Activated CD4-positive, alpha-beta T cell treated with anti-CD3 and anti-CD28 coated beads for 36 hours (primary cell): ENCODE data around the gene DNASE2B. TPM values are rescaled to one million over a fixed set of nuclear protein-coding genes. Genes with fewer than 3 reads are reported as not detected.

ENCODE experiments used
- ATAC-seq: fragments of 200-7000 bp; cut with Tn5 transposase; one replicate; pipeline ENCODE4 v1.10.0; 2021; ENCODE audit warnings: mild to moderate bottlenecking, moderate library complexity
- CTCF ChIA-PET: fragments of 350-600 bp; sonication (Branson Sonifier 250); formaldehyde crosslinking; loops from one replicate; lab custom pipeline; 2021; ENCODE audit warnings: antibody characterized with exemption; lab: Charles Lee
- POLR2A ChIA-PET: fragments of 350-600 bp; sonication (Branson Sonifier 250); formaldehyde crosslinking; loops from one replicate; lab custom pipeline; 2021; ENCODE audit warnings: antibody characterized with exemption, inconsistent platforms; lab: Charles Lee
- DNase-seq: peaks from one replicate; pipeline ENCODE4 v3.0.0-alpha.2; 2020
- H3K27ac Mint-ChIP-seq: one replicate; pipeline ENCODE4 v1.8.0; 2021; ENCODE audit warnings: mixed read lengths
- H3K27me3 Mint-ChIP-seq: one replicate; pipeline ENCODE4 v1.8.0; 2021; ENCODE audit warnings: mixed read lengths
- H3K36me3 Mint-ChIP-seq: one replicate; pipeline ENCODE4 v1.8.0; 2021; ENCODE audit warnings: low read depth, mixed read lengths
- H3K4me1 Mint-ChIP-seq: one replicate; pipeline ENCODE4 v1.8.0; 2021; ENCODE audit warnings: mixed read lengths
- H3K4me3 Mint-ChIP-seq: one replicate; pipeline ENCODE4 v1.8.0; 2021; ENCODE audit warnings: mild to moderate bottlenecking, moderate library complexity, mixed read lengths
- H3K9me3 Mint-ChIP-seq: one replicate; pipeline ENCODE4 v1.8.0; 2021; ENCODE audit warnings: low read depth, mixed read lengths
- intact Hi-C, 2 experiments: fragments of 100-400 bp; cut with DNase I in 1 of 2; cut with micrococcal nuclease in 1 of 2; formaldehyde crosslinking; loops; one replicate each; pipeline versions ENCODE4 v1.14.2 to v1.15.1; 2022 to 2024; cut with DNase I, micrococcal nuclease
- total RNA-seq, 2 experiments: library from RNA; stranded (reverse); gene quantifications; one replicate each; pipeline ENCODE4 v1.2.3, GENCODE V29; 2021

Gene DNASE2B
- total RNA-seq = not detected

- Mint-ChIP-seq H3K36me3 (no peaks in the 10 kb centered on the region), H3K4me1 (no peaks in the 10 kb centered on the region), H3K4me3 (no peak within 1 kb of the TSS), H3K27ac (no peak within 1 kb of the TSS), H3K27me3 (no peaks in the 10 kb centered on the region), H3K9me3 (no peaks in the 10 kb centered on the region)
- intact Hi-C loops = no loop called here
- CTCF ChIA-PET = interaction anchor here (0.7 kb wide), 1 partner anchor 13 kb away, joined by 3 read pairs; no protein-coding TSS in a partner anchor
- POLR2A ChIA-PET = no interaction called here
- no peak for ATAC-seq
- DNase-seq = no peak
These were observed at the start of gene DNASE2B for GRCh38 chr1:84398175-84399155. Gene DNASE2B (plus strand): TSS chr1:84398484. CDS start chr1:84398565, 81 bp downstream.

DNA sequence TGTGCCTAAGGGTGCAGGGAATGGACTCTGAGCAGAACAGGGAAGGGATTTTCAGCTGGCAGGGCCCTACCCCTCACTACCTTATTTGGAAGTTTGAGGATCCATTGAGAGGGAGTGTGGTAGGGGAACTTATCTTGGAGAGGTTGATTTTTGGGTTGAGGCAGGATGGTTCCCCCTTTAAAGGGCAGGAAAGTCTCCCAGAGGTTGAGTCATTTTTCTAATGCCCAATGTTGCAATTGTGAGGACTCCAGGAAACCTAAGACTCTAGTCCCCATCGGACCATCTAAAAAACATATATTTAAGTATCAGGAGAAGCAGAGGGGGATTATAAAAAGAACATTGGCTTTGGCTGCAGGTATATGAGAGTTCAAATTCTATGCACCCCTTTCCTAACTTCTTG, 49.5 kb upstream of the DNASE2B start:
- no peak for DNase-seq
- CTCF ChIA-PET = interaction anchor here (0.7 kb wide), 1 partner anchor 21 kb away, joined by 3 read pairs; no protein-coding TSS in a partner anchor

DNA sequence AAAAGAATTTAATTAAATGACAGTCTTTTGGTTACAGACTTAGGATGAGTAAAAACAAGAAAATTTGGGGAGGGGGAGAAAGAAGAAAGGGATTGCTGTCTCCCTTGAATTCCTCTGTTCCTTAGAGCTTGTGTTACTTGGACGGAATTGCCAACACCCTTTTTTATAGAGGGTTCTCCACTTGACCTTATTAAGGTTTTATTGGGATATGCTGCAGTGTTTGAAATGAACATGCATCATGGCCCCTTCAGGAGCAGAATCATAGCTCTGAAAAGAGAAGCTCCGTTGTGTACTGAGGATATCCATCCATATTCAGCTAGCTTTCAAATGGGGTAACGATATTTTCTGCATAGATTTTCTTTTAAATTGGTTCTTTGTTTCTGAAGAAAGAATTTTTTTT, 48.2 kb upstream of the DNASE2B start:
- H3K9me3 Mint-ChIP-seq = no peaks in the 10 kb centered on the region
- H3K4me1 Mint-ChIP-seq = no peaks in the 10 kb centered on the region
- no peak overlapping the region for H3K27ac Mint-ChIP-seq
- ATAC-seq (no peak), DNase-seq (no peak)
- CTCF ChIA-PET = interaction anchor here (0.7 to 1.0 kb wide), 3 partner anchors 10 to 245 kb away, joined by 3 read pairs; no protein-coding TSS in a partner anchor
- no peak overlapping the region for H3K4me3 Mint-ChIP-seq
- intact Hi-C loops = no loop called here
- POLR2A ChIA-PET = no interaction called here
- H3K27me3 Mint-ChIP-seq = no peaks in the 10 kb centered on the region
- no peaks in the 10 kb centered on the region for H3K36me3 Mint-ChIP-seq

More for the DNA sequence above, 49.5 kb upstream of the DNASE2B start:
- Mint-ChIP-seq H3K36me3 (no peaks in the 10 kb centered on the region), H3K27me3 (no peaks in the 10 kb centered on the region), H3K9me3 (no peaks in the 10 kb centered on the region), H3K4me3 (no peak overlapping the region), H3K27ac (no peak overlapping the region), H3K4me1 (no peaks in the 10 kb centered on the region)
- intact Hi-C loops = no loop called here
- POLR2A ChIA-PET = no interaction called here
- ATAC-seq = no peak

GRCh38 chr1:84350550-84350949, 47.7 kb upstream of the DNASE2B start:
- POLR2A ChIA-PET = no interaction called here
- intact Hi-C loops = no loop called here
- no peaks in the 10 kb centered on the region for H3K9me3 Mint-ChIP-seq
- H3K27me3 Mint-ChIP-seq = no peaks in the 10 kb centered on the region
- H3K36me3 Mint-ChIP-seq = no peaks in the 10 kb centered on the region
- H3K4me1 Mint-ChIP-seq = no peaks in the 10 kb centered on the region
- H3K4me3 Mint-ChIP-seq = no peak overlapping the region
- DNase-seq (no peak), ATAC-seq (no peak)
- CTCF ChIA-PET = interaction anchor here (0.7 to 1.0 kb wide), 2 partner anchors 10 to 106 kb away, joined by 3 read pairs; no protein-coding TSS in a partner anchor
- H3K27ac Mint-ChIP-seq = no peak overlapping the region

DNA sequence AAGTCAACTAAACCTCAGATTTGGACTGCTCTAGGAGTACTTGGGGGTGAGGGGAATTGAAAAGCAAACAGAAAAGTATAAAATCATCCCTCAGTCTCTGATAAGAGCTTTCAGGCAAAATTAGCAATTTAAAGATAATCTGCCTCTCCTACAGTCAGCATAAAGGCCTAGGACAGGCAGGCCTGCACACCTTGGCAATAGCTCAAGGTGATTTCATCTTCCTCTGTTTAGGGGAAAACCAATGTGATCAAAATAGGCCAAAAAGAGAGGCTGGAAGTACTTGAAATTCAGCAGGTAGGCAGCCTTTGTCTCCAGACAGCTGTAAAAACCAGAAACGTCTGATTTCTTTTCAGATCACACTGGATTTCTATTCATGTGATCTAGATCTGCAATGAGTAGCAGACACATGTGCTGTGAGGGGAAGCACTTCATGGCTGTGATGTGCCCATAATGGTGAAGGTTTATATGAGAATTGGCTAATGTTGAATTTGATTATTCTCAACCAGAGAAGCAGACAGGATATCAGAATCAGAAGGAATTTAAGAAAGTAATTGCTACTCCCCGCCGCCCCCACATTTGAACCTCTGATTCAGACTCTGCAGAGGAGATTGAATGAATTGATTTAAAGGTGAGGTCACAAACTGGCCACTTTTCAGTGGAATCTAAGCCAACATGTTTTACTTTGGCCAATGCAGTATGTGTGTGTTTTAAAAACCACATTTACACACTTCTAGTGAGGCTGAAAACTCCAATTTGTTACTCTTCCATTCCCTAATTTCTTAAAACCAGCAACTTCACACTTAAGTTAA, 45.8 kb upstream of the DNASE2B start:
- CTCF ChIA-PET = no interaction called here
- intact Hi-C loops = no loop called here
- Mint-ChIP-seq H3K27me3 (no peaks in the 10 kb centered on the region), H3K9me3 (no peaks in the 10 kb centered on the region), H3K27ac (no peak overlapping the region), H3K4me3 (no peak overlapping the region), H3K36me3 (no peaks in the 10 kb centered on the region), H3K4me1 (no peaks in the 10 kb centered on the region)
- ATAC-seq (no peak), DNase-seq (no peak)
- POLR2A ChIA-PET = no interaction called here

DNA sequence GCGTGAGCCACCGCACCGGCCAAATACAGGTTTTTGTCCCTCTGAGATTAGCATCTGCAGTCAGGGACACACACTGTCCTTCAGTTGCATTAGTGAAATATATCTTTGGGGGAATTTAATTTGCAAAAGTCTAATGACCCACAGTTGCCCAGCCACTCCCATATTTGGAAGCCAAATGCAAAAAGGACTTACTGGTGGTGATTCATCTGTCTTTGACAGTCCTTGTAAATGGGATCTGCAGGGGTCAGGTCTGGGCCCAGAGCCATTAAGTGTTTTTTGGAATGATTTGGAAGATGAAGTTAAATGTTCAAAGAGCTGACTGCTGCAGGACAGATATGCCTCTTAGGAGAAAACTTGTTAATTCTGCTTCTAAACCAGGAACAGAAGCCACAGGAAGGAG, 44.6 kb upstream of the DNASE2B start:
- H3K4me1 Mint-ChIP-seq = no peaks in the 10 kb centered on the region
- intact Hi-C loops = no loop called here
- DNase-seq (no peak), ATAC-seq (no peak)
- no peaks in the 10 kb centered on the region for H3K27me3 Mint-ChIP-seq
- H3K36me3 Mint-ChIP-seq = no peaks in the 10 kb centered on the region
- H3K4me3 Mint-ChIP-seq = no peak overlapping the region
- H3K9me3 Mint-ChIP-seq = no peaks in the 10 kb centered on the region
- CTCF ChIA-PET = no interaction called here
- H3K27ac Mint-ChIP-seq = no peak overlapping the region
- POLR2A ChIA-PET = no interaction called here

- Mint-ChIP-seq H3K27ac (no peak overlapping the region), H3K27me3 (no peaks in the 10 kb centered on the region), H3K4me1 (no peaks in the 10 kb centered on the region), H3K9me3 (no peaks in the 10 kb centered on the region), H3K36me3 (no peaks in the 10 kb centered on the region), H3K4me3 (no peak overlapping the region)
- no peak for ATAC-seq
- intact Hi-C loops = no loop called here
- ChIA-PET POLR2A (no interaction called here), CTCF (interaction anchor here (1.1 to 1.3 kb wide), 2 partner anchors 77 to 211 kb away, joined by 3 read pairs; partner anchors contain the start of gene PRKACB)
- DNase-seq = no peak
These were observed 42.7 kb upstream of the DNASE2B start for GRCh38 chr1:84355556-84355955.

DNA sequence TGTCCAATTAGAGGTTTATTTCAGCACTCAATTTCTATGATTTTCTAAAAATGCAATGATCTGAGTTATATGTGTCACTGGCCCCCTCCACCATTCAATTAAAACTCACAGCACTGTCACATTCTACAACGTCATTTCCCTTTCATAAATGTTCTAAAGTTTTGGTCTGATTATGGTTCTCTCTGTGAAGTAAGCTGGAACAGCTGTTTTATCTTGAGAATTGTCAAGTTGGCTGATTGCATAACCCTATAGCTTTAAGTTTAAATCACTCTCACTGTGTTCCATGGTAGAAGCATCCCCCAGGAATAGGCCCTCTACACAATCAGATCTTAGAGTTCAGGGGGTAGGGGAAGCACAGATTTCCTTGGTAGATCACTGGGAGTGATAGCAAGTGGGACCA, 41.4 kb upstream of the DNASE2B start:
- H3K36me3 Mint-ChIP-seq = no peaks in the 10 kb centered on the region
- ChIA-PET POLR2A (no interaction called here), CTCF (no interaction called here)
- H3K27ac Mint-ChIP-seq = no peak overlapping the region
- no peak for ATAC-seq
- H3K27me3 Mint-ChIP-seq = no peaks in the 10 kb centered on the region
- intact Hi-C loops = no loop called here
- DNase-seq = no peak
- no peaks in the 10 kb centered on the region for H3K9me3 Mint-ChIP-seq
- H3K4me3 Mint-ChIP-seq = no peak overlapping the region
- H3K4me1 Mint-ChIP-seq = no peaks in the 10 kb centered on the region

- no peaks in the 10 kb centered on the region for H3K36me3 Mint-ChIP-seq
- intact Hi-C loops = no loop called here
- no peaks in the 10 kb centered on the region for H3K27me3 Mint-ChIP-seq
- H3K4me3 Mint-ChIP-seq = no peak overlapping the region
- CTCF ChIA-PET = no interaction called here
- peaks cover 2% of the 10 kb centered on the region for H3K4me1 Mint-ChIP-seq
- POLR2A ChIA-PET = interaction anchor here (1.1 kb wide), 1 partner anchor 427 kb away, joined by 4 read pairs; no protein-coding TSS in a partner anchor
- no peaks in the 10 kb centered on the region for H3K9me3 Mint-ChIP-seq
- H3K27ac Mint-ChIP-seq = no peak overlapping the region
- DNase-seq (no peak), ATAC-seq (no peak)
These were observed 39.6 kb upstream of the DNASE2B start for GRCh38 chr1:84358695-84359094.

- ATAC-seq (no peak), DNase-seq (no peak)
- Mint-ChIP-seq H3K27ac (no peak overlapping the region), H3K27me3 (no peaks in the 10 kb centered on the region), H3K4me1 (peaks cover 4% of the 10 kb centered on the region), H3K4me3 (no peak overlapping the region), H3K36me3 (no peaks in the 10 kb centered on the region), H3K9me3 (no peaks in the 10 kb centered on the region)
- ChIA-PET POLR2A (no interaction called here), CTCF (interaction anchor here (0.6 to 0.9 kb wide), 2 partner anchors 10 to 15 kb away, joined by 3 to 4 read pairs; no protein-coding TSS in a partner anchor)
- intact Hi-C loops = no loop called here
These were observed 38.0 kb upstream of the DNASE2B start for GRCh38 chr1:84360316-84360715.

- H3K36me3 Mint-ChIP-seq = no peaks in the 10 kb centered on the region
- POLR2A ChIA-PET = no interaction called here
- H3K27ac Mint-ChIP-seq = no peak overlapping the region
- no peak for DNase-seq
- H3K4me1 Mint-ChIP-seq = peaks cover 10% of the 10 kb centered on the region
- CTCF ChIA-PET = no interaction called here
- intact Hi-C loops = no loop called here
- H3K9me3 Mint-ChIP-seq = no peaks in the 10 kb centered on the region
- no peak for ATAC-seq
- no peaks in the 10 kb centered on the region for H3K27me3 Mint-ChIP-seq
- H3K4me3 Mint-ChIP-seq = no peak overlapping the region
These were observed 36.5 kb upstream of the DNASE2B start for GRCh38 chr1:84361796-84362195.
